HCT116 (cell line): ENCODE results near the gene GOLIM4. TPM values are rescaled to one million over a fixed set of nuclear protein-coding genes. Genes with fewer than 3 reads are reported as not detected.
A peak's percentile ranks its signal among the peaks of the same experiment; 100 is the strongest.

ENCODE experiments used
- ATAC-seq: fragments of 200-7000 bp; cut with Tn5 transposase; 2 replicates; pipeline ENCODE4 v1.9.1; 2020; ENCODE audit warnings: mild to moderate bottlenecking, moderate library complexity
- Bru-seq: library from RNA; stranded (reverse); fragments of 400-500 nt; gene quantifications from one replicate; lab custom pipeline; 2021; lab: Mats Ljungman, UMichigan
- BruChase-seq, 2 experiments: library from RNA; stranded (reverse); fragments of 400-500 nt; gene quantifications; one replicate each; lab custom pipeline; 2021; lab: Mats Ljungman, UMichigan
- BruUV-seq: library from RNA; stranded (reverse); fragments of 400-500 nt; replicated peaks from 2 replicates; lab custom pipeline; 2021; lab: Mats Ljungman, UMichigan
- CTCF ChIA-PET: fragments of 300-600 bp; sonication (Branson Sonifier 250); formaldehyde crosslinking; loops from one replicate; lab custom pipeline; 2021; ENCODE audit warnings: antibody characterized with exemption; lab: Charles Lee
- POLR2A ChIA-PET: fragments of 300-600, 350-600 bp; sonication (Branson Sonifier 250); formaldehyde crosslinking; loops from one replicate; lab custom pipeline; 2021; ENCODE audit warnings: antibody characterized with exemption; lab: Charles Lee
- RAD21 ChIA-PET, 2 experiments: fragments of 300-600 bp; sonication (Branson Sonifier 250); formaldehyde crosslinking; loops; one replicate each; lab custom pipeline; 2023; ENCODE audit warnings: low total read pairs in 2 of 2; ENCODE audit not compliant: uncharacterized antibody in 2 of 2, unreplicated experiment in 2 of 2, low non-redundant PET in 1 of 2; lab: Charles Lee
- DNase-seq: peaks from one replicate; pipeline ENCODE4 v3.0.0-alpha.2; 2010; ENCODE audit warnings: low read depth, low spot score
- H2AFZ ChIP-seq: fragments of 200-600 bp; shearing (Covaris generic), sonication (generic); 2 replicates; pipeline ENCODE4 v1.6.1; 2017; ENCODE audit warnings: low read depth, mixed run types, mixed read lengths, antibody characterized with exemption, low read length; ENCODE audit not compliant: poor library complexity, severe bottlenecking
- H3K27ac ChIP-seq: 2 replicates; pipeline ENCODE4 v1.5.1; 2012; ENCODE audit warnings: low read depth, low read length
- H3K27me3 ChIP-seq: fragments of 200-600 bp; sonication (generic); 2 replicates; pipeline ENCODE4 v1.6.1; 2016; ENCODE audit warnings: mixed run types, low read length, mixed read lengths; ENCODE audit not compliant: insufficient read depth
- H3K36me3 ChIP-seq, 2 experiments: fragments of 200-500 bp in 1 of 2; fragments of 200-600 bp in 1 of 2; sonication (Bioruptor generic) in 1 of 2; sonication (generic) in 1 of 2; 2 replicates each; pipeline versions ENCODE4 v1.5.1 to v1.6.1; 2014 to 2016; ENCODE audit warnings: low read length in 2 of 2, inconsistent platforms in 1 of 2, mixed read lengths in 1 of 2, mixed run types in 1 of 2; ENCODE audit not compliant: insufficient read depth in 2 of 2, control insufficient read depth in 1 of 2
- H3K4me1 ChIP-seq, 2 experiments: fragments of 200-600 bp in 1 of 2; sonication (generic) in 1 of 2; 2 replicates each; pipeline versions ENCODE4 v1.5.1 to v1.6.1; 2012 to 2017; ENCODE audit warnings: low read length in 2 of 2, inconsistent platforms in 1 of 2, mild to moderate bottlenecking in 1 of 2, mixed read lengths in 1 of 2, mixed run types in 1 of 2, moderate library complexity in 1 of 2; ENCODE audit not compliant: insufficient read depth in 2 of 2, control insufficient read depth in 1 of 2
- H3K4me2 ChIP-seq: fragments of 200-600 bp; sonication (generic); 2 replicates; pipeline ENCODE4 v1.6.1; 2017; ENCODE audit warnings: mixed run types, low read length, mixed read lengths
- H3K4me3 ChIP-seq, 2 experiments: fragments of 200-600 bp in 1 of 2; sonication (generic) in 1 of 2; replicated peaks in 1 of 2; 2 replicates each; pipeline ENCODE4 v1.5.1; 2011 to 2016; ENCODE audit warnings: low read length in 2 of 2, control low read depth in 1 of 2, low read depth in 1 of 2, mild to moderate bottlenecking in 1 of 2, mixed read lengths in 1 of 2, mixed run types in 1 of 2
- H3K79me2 ChIP-seq: fragments of 200-600 bp; sonication (generic); 2 replicates; pipeline ENCODE4 v1.6.1; 2017; ENCODE audit warnings: mild to moderate bottlenecking, mixed run types, low read length, moderate library complexity, mixed read lengths; ENCODE audit not compliant: insufficient read depth
- H3K9ac ChIP-seq: fragments of 200-600 bp; sonication (generic); 2 replicates; pipeline ENCODE4 v1.6.1; 2016; ENCODE audit warnings: low read length, mixed read lengths
- H3K9me2 ChIP-seq: fragments of 200-600 bp; sonication (generic), shearing (Covaris generic); 2 replicates; pipeline ENCODE4 v1.6.1; 2017; ENCODE audit warnings: mixed run types, mild to moderate bottlenecking, moderate library complexity; ENCODE audit not compliant: insufficient read depth
- H3K9me3 ChIP-seq, 2 experiments: fragments of 200-500 bp in 1 of 2; fragments of 200-600 bp in 1 of 2; sonication (Bioruptor generic) in 1 of 2; sonication (generic) in 1 of 2; 2 replicates each; pipeline ENCODE4 v1.6.1; 2014 to 2017; ENCODE audit warnings: low read length in 2 of 2, mixed read lengths in 2 of 2, inconsistent platforms in 1 of 2, low read depth in 1 of 2, mild to moderate bottlenecking in 1 of 2, mixed run types in 1 of 2, moderate library complexity in 1 of 2; ENCODE audit not compliant: control insufficient read depth in 1 of 2, insufficient read depth in 1 of 2
- H4K20me1 ChIP-seq: fragments of 200-600 bp; sonication (generic), shearing (Covaris generic); 2 replicates; pipeline ENCODE4 v1.6.1; 2017; ENCODE audit warnings: mixed run types, mild to moderate bottlenecking, moderate library complexity; ENCODE audit not compliant: insufficient read depth
- ATF3 ChIP-seq: IDR thresholded peaks from 2 replicates; pipeline ENCODE4 v1.6.1; 2012
- CEBPB ChIP-seq: IDR thresholded peaks from 2 replicates; pipeline ENCODE4 v1.6.1; 2012; ENCODE audit warnings: low read depth
- CTCF ChIP-seq, 3 experiments: fragments of 200-600 bp in 1 of 3; sonication (generic) in 1 of 3; IDR thresholded peaks in 2 of 3; conservative IDR thresholded peaks in 1 of 3; 2 replicates each; pipeline ENCODE4 v1.5.1; 2012 to 2017; ENCODE audit warnings: low read depth in 2 of 3, low read length in 2 of 3, antibody characterized with exemption in 1 of 3, borderline replicate concordance in 1 of 3, control low read depth in 1 of 3, mild to moderate bottlenecking in 1 of 3, mixed read lengths in 1 of 3, mixed run types in 1 of 3, moderate library complexity in 1 of 3; ENCODE audit not compliant: insufficient read depth in 1 of 3
- EGR1 ChIP-seq: IDR thresholded peaks from 2 replicates; pipeline ENCODE4 v1.6.1; 2012; ENCODE audit warnings: low read depth
- JUND ChIP-seq: IDR thresholded peaks from 2 replicates; pipeline ENCODE4 v1.6.1; 2012
- MAX ChIP-seq: IDR thresholded peaks from 2 replicates; pipeline ENCODE4 v1.6.1; 2012
- POLR2AphosphoS5 ChIP-seq: IDR thresholded peaks from 2 replicates; pipeline ENCODE4 v1.6.1; 2011; ENCODE audit warnings: mild to moderate bottlenecking, low read depth, low read length, moderate library complexity
- SIN3A ChIP-seq: IDR thresholded peaks from 2 replicates; pipeline ENCODE4 v1.6.1; 2012; ENCODE audit warnings: low read depth
- SP1 ChIP-seq: IDR thresholded peaks from 2 replicates; pipeline ENCODE4 v1.6.1; 2012; ENCODE audit warnings: low read depth
- SRF ChIP-seq: IDR thresholded peaks from 2 replicates; pipeline ENCODE4 v1.6.1; 2012; ENCODE audit warnings: low read depth
- YY1 ChIP-seq: IDR thresholded peaks from 2 replicates; pipeline ENCODE4 v1.6.1; 2011; ENCODE audit warnings: low read length, low read depth, moderate library complexity, mild to moderate bottlenecking; ENCODE audit not compliant: insufficient replicate concordance; ENCODE audit errors: extremely low read depth
- ZNF274 ChIP-seq: fragments of 200-500 bp; sonication (Bioruptor generic); IDR thresholded peaks from 2 replicates; pipeline ENCODE4 v1.6.1; 2014; ENCODE audit warnings: mild to moderate bottlenecking, low read depth, low read length, inconsistent platforms
- intact Hi-C: fragments of 100-400 bp; cut with micrococcal nuclease; formaldehyde crosslinking; loops from 2 replicates; pipeline ENCODE4 v1.10.0; 2022
- long read RNA-seq: library from polyadenylated mRNA; unstranded; transcript quantifications from one replicate; pipeline ENCODE4 v2.0.0, GENCODE V29; 2021; ENCODE audit not compliant: unreplicated experiment
- polyA plus RNA-seq: library from polyadenylated mRNA; unstranded; fragments of >200 nt; gene quantifications from 2 replicates; pipeline ENCODE4 v1.2.1, GENCODE V29; 2012; ENCODE audit warnings: missing spikeins
- total RNA-seq: library from RNA; stranded (reverse); gene quantifications from one replicate; pipeline ENCODE4 v1.2.1, GENCODE V29; 2021; ENCODE audit not compliant: unreplicated experiment

GOLIM4 gene
- total RNA-seq (10.6 TPM), Bru-seq, nascent RNA (percentile 60 among the genes with signal in this experiment), BruChase-seq, experiment 1, labeled RNA remaining after a 6-hour chase (percentile 60 among the genes with signal in this experiment), BruChase-seq, experiment 2, labeled RNA remaining after a 2-hour chase (percentile 64 among the genes with signal in this experiment)
- 3.6 and 3.9 TPM in 2 replicates for polyA plus RNA-seq
- long read RNA-seq, full-length matches to known transcripts: 23 of 45 reads
- long read RNA-seq, partial matches to known transcripts: 7 of 45 reads
- long read RNA-seq, other reads (novel, unspliced or antisense): 15 of 45 reads

- Histone ChIP-seq H3K4me1 (peaks cover 36 to 42% of the 10 kb centered on the region in 2 experiments), H3K27me3 (no peaks in the 10 kb centered on the region), H4K20me1 (no peaks in the 10 kb centered on the region), H2AFZ (peak within 1 kb of the TSS; percentile 72), H3K9me3 (no peaks in the 10 kb centered on the region), H3K9ac (peak within 1 kb of the TSS; percentile 73), H3K4me2 (peak within 1 kb of the TSS; percentile 89), H3K4me3 (peak within 1 kb of the TSS; percentile 63 to 71), H3K79me2 (peaks cover 27% of the 10 kb centered on the region), H3K9me2 (no peaks in the 10 kb centered on the region), H3K27ac (peak within 1 kb of the TSS; percentile 86), H3K36me3 (no peaks in the 10 kb centered on the region)
- BruUV-seq: no TSS peak
- intact Hi-C loops: loop anchor here (2.0 kb wide), 1 partner anchor 49 kb away; no protein-coding TSS in a partner anchor
- DNase-seq (peak; percentile 92), ATAC-seq (peak; percentile 90)
- ChIA-PET CTCF (no interaction called here), POLR2A (interaction anchor here (1.3 kb wide), 1 partner anchor 16 kb away, joined by 3 read pairs; no protein-coding TSS in a partner anchor), RAD21 (interaction anchor here in 1 of 2 experiments (0.7 kb wide), 1 partner anchor 22 kb away, joined by 4 read pairs; no protein-coding TSS in a partner anchor)
- peak; percentile 78 for TF ChIP-seq SP1
- TF ChIP-seq YY1: peak; percentile 11
- no peak for TF ChIP-seq POLR2AphosphoS5
- peak; percentile 63; the same call in 1 of the 2 replicates for TF ChIP-seq EGR1
- TF ChIP-seq ATF3: no peak
- TF ChIP-seq SIN3A: peak; percentile 91
Observed at GRCh38 chr3:168095611-168096209, at the start of gene GOLIM4. Gene GOLIM4, minus strand, starts transcription at chr3:168095924. Its CDS starts 639 bp downstream, at chr3:168095285.

- no peaks in the 10 kb centered on the region for H3K36me3 ChIP-seq
- ATAC-seq (no peak), DNase-seq (no peak)
- POLR2A ChIA-PET: no interaction called here
- H3K9me2 ChIP-seq: no peaks in the 10 kb centered on the region
- no peaks in the 10 kb centered on the region for H3K9me3 ChIP-seq
- CTCF ChIA-PET: no interaction called here
- RAD21 ChIA-PET: no interaction called here
- H3K4me2 ChIP-seq: no peak overlapping the region
- BruUV-seq: no TSS peak
- no peaks in the 10 kb centered on the region for H4K20me1 ChIP-seq
- intact Hi-C loops: no loop called here
- H3K4me3 ChIP-seq: no peak overlapping the region
- H2AFZ ChIP-seq: no peak overlapping the region
- no peaks in the 10 kb centered on the region for H3K27me3 ChIP-seq
- no peak for TF ChIP-seq POLR2AphosphoS5
- TF ChIP-seq CEBPB: no peak
- no peak for TF ChIP-seq ZNF274
- TF ChIP-seq SRF: no peak
- no peak for TF ChIP-seq JUND
- TF ChIP-seq MAX: no peak
- TF ChIP-seq CTCF (IDR thresholded peaks at IDR 0.05 in 2 of 3, conservative IDR thresholded peaks at IDR 0.05 in 1 of 3; ENCODE audit: borderline replicate concordance in 1 of 3, insufficient read depth in 1 of 3, low read depth in 2 of 3, low read length in 2 of 3): no peak
- no peak overlapping the region for H3K9ac ChIP-seq
- H3K4me1 ChIP-seq: no peaks in the 10 kb centered on the region
- no peaks in the 10 kb centered on the region for H3K79me2 ChIP-seq
- no peak overlapping the region for H3K27ac ChIP-seq
Observed at GRCh38 chr3:168141405-168141998, 45.8 kb upstream of the GOLIM4 start.
